ENCODE measurements around the gene DOCK11. TPM values are rescaled to one million over a fixed set of nuclear protein-coding genes. Genes with fewer than 3 reads are reported as not detected.
"Not testable (repeated sequence)": the region's sequence is repeated elsewhere in the genome, so short reads cannot be mapped to it uniquely, and the experiment has no call there.

The DOCK11 gene
- total RNA-seq, 1 donor from 2014 or later: 22.4 TPM

- H3K4me1 ChIP-seq (ENCODE audit: control insufficient read depth in 3 of 3, insufficient read depth in 3 of 3, low read length in 3 of 3): no peaks in the 10 kb centered on the region
- no peaks in the 10 kb centered on the region for H3K9me3 ChIP-seq (ENCODE audit: control insufficient read depth in 3 of 3, low read length in 3 of 3)
- H3K9ac ChIP-seq (ENCODE audit: low read depth in 1 of 3, low read length in 3 of 3): no peak overlapping the region
- H3K27me3 ChIP-seq (ENCODE audit: control insufficient read depth in 3 of 3, insufficient read depth in 3 of 3, low read length in 3 of 3): no peaks in the 10 kb centered on the region
- no peak overlapping the region for H3K27ac ChIP-seq (ENCODE audit: low read depth, low read length)
- no peaks in the 10 kb centered on the region for H3K36me3 ChIP-seq (ENCODE audit: control insufficient read depth in 3 of 3, insufficient read depth in 3 of 3, low read length in 3 of 3)
- no peak overlapping the region for H3K4me3 ChIP-seq (ENCODE audit: low read length in 3 of 3)
Observed at GRCh38 chrX:118585296-118585695, 89.7 kb downstream of the DOCK11 start.

- not testable (repeated sequence) for H3K4me3 ChIP-seq (ENCODE audit: low read length in 3 of 3); H3K36me3 ChIP-seq (ENCODE audit: control insufficient read depth in 3 of 3, insufficient read depth in 3 of 3, low read length in 3 of 3); H3K9me3 ChIP-seq (ENCODE audit: control insufficient read depth in 3 of 3, low read length in 3 of 3); H3K4me1 ChIP-seq (ENCODE audit: control insufficient read depth in 3 of 3, insufficient read depth in 3 of 3, low read length in 3 of 3); H3K27ac ChIP-seq (ENCODE audit: low read depth, low read length); H3K27me3 ChIP-seq (ENCODE audit: control insufficient read depth in 3 of 3, insufficient read depth in 3 of 3, low read length in 3 of 3); H3K9ac ChIP-seq (ENCODE audit: low read depth in 1 of 3, low read length in 3 of 3)
Observed at GRCh38 chrX:118586206-118586605, 90.6 kb downstream of the DOCK11 start.

GRCh38 chrX:118588715-118589114, 93.1 kb downstream of the DOCK11 start:
- Histone ChIP-seq H3K4me1 (ENCODE audit: control insufficient read depth in 3 of 3, insufficient read depth in 3 of 3, low read length in 3 of 3) (no peaks in the 10 kb centered on the region), H3K27ac (ENCODE audit: low read depth, low read length) (no peak overlapping the region), H3K27me3 (ENCODE audit: control insufficient read depth in 3 of 3, insufficient read depth in 3 of 3, low read length in 3 of 3) (no peaks in the 10 kb centered on the region), H3K9me3 (ENCODE audit: control insufficient read depth in 3 of 3, low read length in 3 of 3) (no peaks in the 10 kb centered on the region), H3K9ac (ENCODE audit: low read depth in 1 of 3, low read length in 3 of 3) (no peak overlapping the region), H3K4me3 (ENCODE audit: low read length in 3 of 3) (no peak overlapping the region), H3K36me3 (ENCODE audit: control insufficient read depth in 3 of 3, insufficient read depth in 3 of 3, low read length in 3 of 3) (no peaks in the 10 kb centered on the region)

GRCh38 chrX:118589227-118589626, 93.6 kb downstream of the DOCK11 start:
- no peaks in the 10 kb centered on the region for H3K9me3 ChIP-seq (ENCODE audit: control insufficient read depth in 3 of 3, low read length in 3 of 3)
- no peaks in the 10 kb centered on the region for H3K27me3 ChIP-seq (ENCODE audit: control insufficient read depth in 3 of 3, insufficient read depth in 3 of 3, low read length in 3 of 3)
- H3K4me1 ChIP-seq (ENCODE audit: control insufficient read depth in 3 of 3, insufficient read depth in 3 of 3, low read length in 3 of 3): no peaks in the 10 kb centered on the region
- no peak overlapping the region for H3K27ac ChIP-seq (ENCODE audit: low read depth, low read length)
- H3K9ac ChIP-seq (ENCODE audit: low read depth in 1 of 3, low read length in 3 of 3): no peak overlapping the region
- no peak overlapping the region for H3K4me3 ChIP-seq (ENCODE audit: low read length in 3 of 3)
- H3K36me3 ChIP-seq (ENCODE audit: control insufficient read depth in 3 of 3, insufficient read depth in 3 of 3, low read length in 3 of 3): no peaks in the 10 kb centered on the region

GRCh38 chrX:118593407-118593806, 97.8 kb downstream of the DOCK11 start:
- Histone ChIP-seq H3K36me3 (ENCODE audit: control insufficient read depth in 3 of 3, insufficient read depth in 3 of 3, low read length in 3 of 3) (no peaks in the 10 kb centered on the region), H3K4me1 (ENCODE audit: control insufficient read depth in 3 of 3, insufficient read depth in 3 of 3, low read length in 3 of 3) (peaks cover 0 to 4% (median 3%) of the 10 kb centered on the region in 3 donors), H3K27ac (ENCODE audit: low read depth, low read length) (no peak overlapping the region), H3K27me3 (ENCODE audit: control insufficient read depth in 3 of 3, insufficient read depth in 3 of 3, low read length in 3 of 3) (peaks cover 0 to 3% (median 0%) of the 10 kb centered on the region in 3 donors), H3K9me3 (ENCODE audit: control insufficient read depth in 3 of 3, low read length in 3 of 3) (no peaks in the 10 kb centered on the region), H3K4me3 (ENCODE audit: low read length in 3 of 3) (no peak overlapping the region), H3K9ac (ENCODE audit: low read depth in 1 of 3, low read length in 3 of 3) (no peak overlapping the region)

GRCh38 chrX:118594697-118595420, 99.2 kb downstream of the DOCK11 start:
- Histone ChIP-seq H3K36me3 (ENCODE audit: control insufficient read depth in 3 of 3, insufficient read depth in 3 of 3, low read length in 3 of 3) (no peaks in the 10 kb centered on the region), H3K9me3 (ENCODE audit: control insufficient read depth in 3 of 3, low read length in 3 of 3) (no peaks in the 10 kb centered on the region), H3K4me1 (ENCODE audit: control insufficient read depth in 3 of 3, insufficient read depth in 3 of 3, low read length in 3 of 3) (peaks cover 0 to 4% (median 3%) of the 10 kb centered on the region in 3 donors), H3K9ac (ENCODE audit: low read depth in 1 of 3, low read length in 3 of 3) (no peak overlapping the region), H3K27me3 (ENCODE audit: control insufficient read depth in 3 of 3, insufficient read depth in 3 of 3, low read length in 3 of 3) (peaks cover 0 to 3% (median 0%) of the 10 kb centered on the region in 3 donors), H3K4me3 (ENCODE audit: low read length in 3 of 3) (no peak overlapping the region), H3K27ac (ENCODE audit: low read depth, low read length) (no peak overlapping the region)

- no peaks in the 10 kb centered on the region for H3K9me3 ChIP-seq (ENCODE audit: control insufficient read depth in 3 of 3, low read length in 3 of 3)
- H3K27me3 ChIP-seq (ENCODE audit: control insufficient read depth in 3 of 3, insufficient read depth in 3 of 3, low read length in 3 of 3): peaks cover 0 to 3% (median 0%) of the 10 kb centered on the region in 3 donors
- H3K4me1 ChIP-seq (ENCODE audit: control insufficient read depth in 3 of 3, insufficient read depth in 3 of 3, low read length in 3 of 3): peaks cover 0 to 4% (median 3%) of the 10 kb centered on the region in 3 donors
- H3K4me3 ChIP-seq (ENCODE audit: low read length in 3 of 3): no peak overlapping the region
- H3K36me3 ChIP-seq (ENCODE audit: control insufficient read depth in 3 of 3, insufficient read depth in 3 of 3, low read length in 3 of 3): no peaks in the 10 kb centered on the region
- H3K9ac ChIP-seq (ENCODE audit: low read depth in 1 of 3, low read length in 3 of 3): no peak overlapping the region
- H3K27ac ChIP-seq (ENCODE audit: low read depth, low read length): peak overlapping the region; percentile 19
Observed at GRCh38 chrX:118595501-118596042, 100.0 kb downstream of the DOCK11 start.

GRCh38 chrX:118596390-118596789, 100.8 kb downstream of the DOCK11 start:
- Histone ChIP-seq H3K27ac (ENCODE audit: low read depth, low read length) (peak overlapping the region; percentile 19), H3K4me3 (ENCODE audit: low read length in 3 of 3) (no peak overlapping the region), H3K9me3 (ENCODE audit: control insufficient read depth in 3 of 3, low read length in 3 of 3) (no peaks in the 10 kb centered on the region), H3K36me3 (ENCODE audit: control insufficient read depth in 3 of 3, insufficient read depth in 3 of 3, low read length in 3 of 3) (no peaks in the 10 kb centered on the region), H3K27me3 (ENCODE audit: control insufficient read depth in 3 of 3, insufficient read depth in 3 of 3, low read length in 3 of 3) (peaks cover 0 to 3% (median 0%) of the 10 kb centered on the region in 3 donors), H3K9ac (ENCODE audit: low read depth in 1 of 3, low read length in 3 of 3) (no peak overlapping the region), H3K4me1 (ENCODE audit: control insufficient read depth in 3 of 3, insufficient read depth in 3 of 3, low read length in 3 of 3) (peaks cover 0 to 4% (median 3%) of the 10 kb centered on the region in 3 donors)

- peak overlapping the region in 1 of 3 donors; percentile 7 for H3K9ac ChIP-seq (ENCODE audit: low read depth in 1 of 3, low read length in 3 of 3)
- H3K36me3 ChIP-seq (ENCODE audit: control insufficient read depth in 3 of 3, insufficient read depth in 3 of 3, low read length in 3 of 3): no peaks in the 10 kb centered on the region
- peak overlapping the region in 2 of 3 donors; percentile 3 to 38 for H3K4me3 ChIP-seq (ENCODE audit: low read length in 3 of 3)
- no peaks in the 10 kb centered on the region for H3K9me3 ChIP-seq (ENCODE audit: control insufficient read depth in 3 of 3, low read length in 3 of 3)
- no peaks in the 10 kb centered on the region for H3K27me3 ChIP-seq (ENCODE audit: control insufficient read depth in 3 of 3, insufficient read depth in 3 of 3, low read length in 3 of 3)
- H3K4me1 ChIP-seq (ENCODE audit: control insufficient read depth in 3 of 3, insufficient read depth in 3 of 3, low read length in 3 of 3): peaks cover 0 to 4% (median 0%) of the 10 kb centered on the region in 3 donors
- H3K27ac ChIP-seq (ENCODE audit: low read depth, low read length): no peak overlapping the region
Observed at GRCh38 chrX:118603981-118604380, 108.4 kb downstream of the DOCK11 start.

GRCh38 chrX:118612290-118612689, 116.7 kb downstream of the DOCK11 start:
- H3K9me3 ChIP-seq (ENCODE audit: control insufficient read depth in 3 of 3, low read length in 3 of 3): no peaks in the 10 kb centered on the region
- H3K27ac ChIP-seq (ENCODE audit: low read depth, low read length): no peak overlapping the region
- no peak overlapping the region for H3K4me3 ChIP-seq (ENCODE audit: low read length in 3 of 3)
- H3K36me3 ChIP-seq (ENCODE audit: control insufficient read depth in 3 of 3, insufficient read depth in 3 of 3, low read length in 3 of 3): no peaks in the 10 kb centered on the region
- H3K27me3 ChIP-seq (ENCODE audit: control insufficient read depth in 3 of 3, insufficient read depth in 3 of 3, low read length in 3 of 3): no peaks in the 10 kb centered on the region
- H3K4me1 ChIP-seq (ENCODE audit: control insufficient read depth in 3 of 3, insufficient read depth in 3 of 3, low read length in 3 of 3): peaks cover 4 to 7% (median 5%) of the 10 kb centered on the region in 3 donors
- no peak overlapping the region for H3K9ac ChIP-seq (ENCODE audit: low read depth in 1 of 3, low read length in 3 of 3)
